ENCODE data around the gene ECE1.
"Not testable (repeated sequence)": the region's sequence is repeated elsewhere in the genome, so short reads cannot be mapped to it uniquely, and the experiment has no call there.

ECE1 gene

DNA sequence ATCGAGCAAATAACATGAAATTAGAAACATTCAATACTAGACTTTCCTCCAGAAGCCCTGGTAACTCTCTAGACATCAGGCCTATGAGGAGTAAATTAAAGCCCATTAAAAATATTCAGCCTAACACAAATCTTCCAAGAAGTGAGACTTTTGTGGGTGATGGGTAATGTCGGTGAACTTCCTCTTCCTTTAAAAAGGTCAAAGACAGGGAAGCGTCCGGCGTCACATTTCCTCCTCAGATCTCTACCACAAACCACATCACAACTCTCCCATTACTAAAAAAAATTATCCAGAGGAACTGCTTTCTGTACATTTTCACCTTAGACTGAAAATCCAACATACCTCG lies 115.0 kb downstream of the ECE1 start:
- peak; percentile 58 for DNase-seq

DNA sequence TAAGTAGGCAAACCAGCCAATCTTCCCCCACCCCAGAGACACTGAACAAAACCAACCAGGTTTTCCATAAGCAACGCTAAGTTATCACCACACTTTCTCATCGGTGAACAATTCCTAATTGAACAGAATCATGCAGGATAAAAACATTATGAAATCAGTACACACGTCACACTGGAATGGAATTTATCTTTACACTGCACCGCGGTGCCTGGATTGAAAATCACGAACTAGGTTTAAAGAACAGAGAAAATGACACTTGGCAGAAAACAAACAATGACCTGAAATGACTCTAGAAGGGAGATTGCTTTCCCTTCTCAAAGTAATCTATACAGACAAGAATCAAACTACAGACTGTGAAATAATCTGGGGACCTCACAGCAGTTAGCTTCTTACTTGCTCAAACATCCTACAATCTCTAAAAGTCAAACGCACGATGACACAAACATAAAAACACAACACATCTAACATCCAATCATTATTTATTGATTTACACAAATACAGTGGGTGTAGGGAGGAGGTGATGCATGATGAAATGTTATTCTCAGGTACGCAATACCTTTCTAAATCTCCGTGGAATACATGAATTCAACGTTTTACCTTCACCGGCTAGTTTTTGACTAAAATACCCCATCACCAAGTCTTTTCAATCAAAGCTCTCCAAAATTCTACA lies 115.5 kb downstream of the ECE1 start:
- peak; percentile 72 for DNase-seq

- DNase-seq = no peak
Observed at GRCh38 chr1:21174230-21174629, 116.0 kb downstream of the ECE1 start.

- not testable (repeated sequence) for DNase-seq
Observed at GRCh38 chr1:21173096-21173495, 117.2 kb downstream of the ECE1 start.

GRCh38 chr1:21170837-21171236 lies 119.4 kb downstream of the ECE1 start:
- peak; percentile 59 for DNase-seq

DNA sequence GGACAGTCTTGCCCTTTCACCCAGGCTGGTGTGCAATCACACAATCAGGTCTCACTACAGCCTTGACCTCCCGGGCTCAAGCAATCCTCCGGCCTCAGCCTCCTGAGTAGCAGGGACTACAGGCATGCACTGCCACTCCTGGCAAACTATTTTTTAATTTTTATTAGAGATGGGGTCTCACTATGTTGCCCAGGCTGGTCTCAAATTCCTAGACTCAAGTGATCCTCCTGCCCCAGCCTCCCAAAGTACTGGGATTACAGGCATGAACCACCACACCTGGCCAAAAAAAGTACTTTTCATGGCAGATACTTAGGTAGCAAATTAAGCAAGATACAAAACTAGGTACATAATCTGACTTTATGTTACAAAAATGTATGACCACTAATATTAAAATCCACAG lies 121.8 kb downstream of the ECE1 start:
- no peak for DNase-seq

Data from EL (cell line).